GM15510 (cell line): ENCODE results near the gene DBNDD2.

Experiments
- POLR2A ChIP-seq: IDR thresholded peaks from 3 replicates; pipeline ENCODE4 v1.6.1; 2011; ENCODE audit warnings: borderline replicate concordance; ENCODE audit not compliant: insufficient read length; ENCODE audit errors: extremely low read depth

DBNDD2 gene

GRCh38 chr20:45373353-45374100 lies 34.6 kb upstream of the DBNDD2 start:
- no peak for TF ChIP-seq POLR2A

GRCh38 chr20:45374101-45374467 lies 34.0 kb upstream of the DBNDD2 start:
- no peak for TF ChIP-seq POLR2A

- no peak for TF ChIP-seq POLR2A
These were observed 33.1 kb upstream of the DBNDD2 start for GRCh38 chr20:45374966-45375365.

GRCh38 chr20:45377269-45377668 lies 30.8 kb upstream of the DBNDD2 start:
- TF ChIP-seq POLR2A: no peak

GRCh38 chr20:45378191-45378590 lies 29.9 kb upstream of the DBNDD2 start, which contains the start of gene TP53TG5:
Gene TP53TG5, minus strand, starts transcription at chr20:45378325. Its CDS starts 89 bp downstream, at chr20:45378236.
- no peak for TF ChIP-seq POLR2A

GRCh38 chr20:45387274-45387673 lies 20.8 kb upstream of the DBNDD2 start:
- no peak for TF ChIP-seq POLR2A

GRCh38 chr20:45390931-45391330 lies 17.2 kb upstream of the DBNDD2 start:
- no peak for TF ChIP-seq POLR2A

GRCh38 chr20:45391559-45391958 lies 16.5 kb upstream of the DBNDD2 start:
- TF ChIP-seq POLR2A: no peak

- no peak for TF ChIP-seq POLR2A
These were observed 15.4 kb upstream of the DBNDD2 start for GRCh38 chr20:45392733-45393132.

- no peak for TF ChIP-seq POLR2A
These were observed 13.6 kb upstream of the DBNDD2 start for GRCh38 chr20:45394221-45395113.

- no peak for TF ChIP-seq POLR2A
These were observed 13.0 kb upstream of the DBNDD2 start for GRCh38 chr20:45395114-45395415.

GRCh38 chr20:45399018-45399417 lies 9.1 kb upstream of the DBNDD2 start:
- no peak for TF ChIP-seq POLR2A

GRCh38 chr20:45400346-45401031 lies 7.6 kb upstream of the DBNDD2 start:
- TF ChIP-seq POLR2A: no peak

- no peak for TF ChIP-seq POLR2A
These were observed 5.1 kb upstream of the DBNDD2 start for GRCh38 chr20:45402946-45403345.

GRCh38 chr20:45404438-45404837 lies 3.7 kb upstream of the DBNDD2 start:
- no peak for TF ChIP-seq POLR2A
